ENCODE data around the gene TRPV2. TPM values are rescaled to one million over a fixed set of nuclear protein-coding genes. Genes with fewer than 3 reads are reported as not detected.
A peak's percentile ranks its signal among the peaks of the same experiment; 100 is the strongest.

The TRPV2 gene
- total and polyA plus RNA-seq, 10 of the 15 experiments (the other 5 are each of a cell fraction or from before 2014, with no cell fraction given) = 8.9 to 94.4 (median 54.1) TPM

DNA sequence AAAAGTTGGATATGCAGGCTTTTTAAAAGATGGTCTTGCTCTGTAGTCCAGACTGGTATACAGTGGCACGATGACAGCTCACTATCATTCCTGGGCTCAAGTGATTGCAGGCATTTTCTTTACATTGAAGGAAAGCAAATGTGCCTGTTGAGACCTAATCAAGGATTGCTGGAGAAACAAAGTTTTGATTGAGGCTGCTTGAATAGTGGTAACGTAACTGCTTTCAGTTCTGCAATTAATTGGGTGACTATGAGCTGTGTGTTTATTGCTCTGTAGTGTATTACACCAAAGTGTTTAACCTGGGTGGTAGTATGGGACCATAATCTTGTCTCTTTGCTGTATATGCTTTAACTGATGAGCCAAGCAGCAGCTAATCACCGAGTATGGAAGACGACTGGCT lies 32.2 kb upstream of the TRPV2 start:
- no peak for DNase-seq (ENCODE audit: low read depth, low spot score)
- no peaks in the 10 kb centered on the region for H3K27me3 ChIP-seq (replicated peaks in 1 of 2; ENCODE audit: control insufficient read depth in 2 of 2, insufficient read depth in 2 of 2, low read length in 1 of 2)
- intact Hi-C loops (cut with micrococcal nuclease; ENCODE audit: unreplicated experiment) = no loop called here
- WGBS (ENCODE audit: insufficient coverage, insufficient replicate concordance, low lambda C conversion rate, missing lambda C conversion rate) = 34% methylated on average over 4 of the region's 4 CpGs
- RAD21 ChIA-PET (ENCODE audit: unreplicated experiment) = interaction anchor here (1.0 to 1.9 kb wide), 5 partner anchors 25 to 138 kb away, joined by 3 to 8 read pairs (median 4); partner anchors contain the start of gene TRPV2
- no peaks in the 10 kb centered on the region; the same call in 2 of the 3 replicates for H3K9me3 ChIP-seq (replicated peaks; ENCODE audit: control insufficient read depth, insufficient read depth, low read length)
- peaks cover 16% of the 10 kb centered on the region for H3K4me1 ChIP-seq (ENCODE audit: control insufficient read depth, insufficient read depth, low read length)
- in situ Hi-C loops (cut with MboI) = loop anchor here (5.0 kb wide), 1 partner anchor 34 kb away; the partner anchor contains the start of gene TRPV2
- H3K79me2 ChIP-seq (ENCODE audit: control insufficient read depth, insufficient read depth, low read length) = peaks cover 31% of the 10 kb centered on the region
- POLR2A ChIA-PET = interaction anchor here (2.6 to 3.2 kb wide), 2 partner anchors 25 to 33 kb away, joined by 7 to 37 read pairs; partner anchors contain the start of gene TRPV2
- no TSS peak for BruUV-seq (replicated peaks)
- SMC1A ChIA-PET (ENCODE audit: uncharacterized antibody, unreplicated experiment) = interaction anchor here (1.0 to 3.0 kb wide), 7 partner anchors 14 to 138 kb away, joined by 3 to 16 read pairs (median 5); partner anchors contain the start of gene TRPV2
- no peak for FAIRE-seq
- H2AFZ ChIP-seq (ENCODE audit: control insufficient read depth, low read depth, low read length) = no peak overlapping the region
- H4K20me1 ChIP-seq (ENCODE audit: control insufficient read depth, insufficient read depth) = peaks cover 4% of the 10 kb centered on the region
- no peak overlapping the region for H3K9ac ChIP-seq (ENCODE audit: control insufficient read depth, insufficient read depth, low read length)
- H3K27ac ChIP-seq (ENCODE audit: control insufficient read depth, insufficient read depth) = no peak overlapping the region
- ATAC-seq = peak; percentile 5; the same call in 1 of the 3 replicates
- H3K4me2 ChIP-seq (ENCODE audit: control insufficient read depth, insufficient read depth) = peak overlapping the region; percentile 83
- H3K4me3 ChIP-seq = peak overlapping the region; percentile 76
- CTCF ChIA-PET = interaction anchor here (0.7 to 4.5 kb wide), 8 partner anchors 20 to 143 kb away, joined by 3 to 53 read pairs (median 4); partner anchors contain the start of gene TRPV2
- peaks cover 4 to 11% of the 10 kb centered on the region in 2 experiments for H3K36me3 ChIP-seq (ENCODE audit: control insufficient read depth in 2 of 2, insufficient read depth in 2 of 2, low read length in 1 of 2)
- TF ChIP-seq POLR2AphosphoS5 (IDR thresholded peaks at IDR 0.05; ENCODE audit: low read length) (peak; percentile 83), ZNF384 (IDR thresholded peaks at IDR 0.05; ENCODE audit: borderline replicate concordance, low read depth, low read length) (no peak), POLR2AphosphoS2 (IDR thresholded peaks at IDR 0.05; ENCODE audit: low read depth, low read length) (peak; percentile 64; the same call in 1 of the 2 replicates), POLR2A (IDR thresholded peaks at IDR 0.05; ENCODE audit: low read depth, low read length) (peak; percentile 46; the same call in 1 of the 2 replicates), RB1 (IDR thresholded peaks at IDR 0.05; ENCODE audit: borderline replicate concordance) (no peak), SPI1 (IDR thresholded peaks at IDR 0.05; ENCODE audit: borderline replicate concordance, insufficient read depth, low read depth, low read length) (peak; percentile 67; the same call in 1 of the 2 replicates), PAX8 (IDR thresholded peaks at IDR 0.05) (no peak), BACH1 (IDR thresholded peaks at IDR 0.05; ENCODE audit: borderline replicate concordance) (0 out of 2 replicates have a peak, but pooled peaks have one; percentile 30)

Measured in GM12878 (cell line).